K562 (cell line): ENCODE measurements around the gene ABHD4. TPM values are rescaled to one million over a fixed set of nuclear protein-coding genes. Genes with fewer than 3 reads are reported as not detected.
A peak's percentile ranks its signal among the peaks of the same experiment; 100 is the strongest.

Source experiments
- ATAC-seq: fragments of 200-7000 bp; cut with Tn5 transposase; 3 replicates; pipeline ENCODE4 v1.9.1; 2020; ENCODE audit warnings: moderate library complexity
- BruUV-seq: library from RNA; stranded (reverse); fragments of 400-500 nt; replicated peaks from 2 replicates; lab custom pipeline; 2021; lab: Mats Ljungman, UMichigan
- CTCF ChIA-PET: fragments of 300-600 bp; formaldehyde crosslinking; extraction: SDS; loops from one replicate; lab custom pipeline; 2021; ENCODE audit warnings: low intra/inter-chr PET ratio; lab: Yijun Ruan, JAX
- POLR2A ChIA-PET: fragments of 300-600, 350-650 bp; sonication (Branson Sonifier 250); formaldehyde crosslinking; extraction: SDS; loops from one replicate; lab custom pipeline; 2021; ENCODE audit warnings: antibody characterized with exemption, inconsistent platforms; lab: Yijun Ruan, JAX
- DNase-seq, 4 experiments: peaks; one replicate each; pipeline versions ENCODE4 v3.0.0 to v3.0.0-alpha.2; 2011 to 2018; ENCODE audit warnings: low spot score in 3 of 4, mixed read lengths in 3 of 4; ENCODE audit errors: extremely low read depth in 1 of 4
- FAIRE-seq: peaks from 2 replicates; lab custom pipeline; 2011; peaks lifted over from hg19 to GRCh38; lab: Jason Lieb, UNC
- H2AFZ ChIP-seq: 2 replicates; pipeline ENCODE4 v1.6.0; 2011; ENCODE audit warnings: low read depth, low read length, control low read depth, inconsistent platforms
- H3K27ac ChIP-seq: fragments of 200-600 bp; 3 replicates; pipeline ENCODE4 v1.8.0; 2011; ENCODE audit warnings: low read depth, mild to moderate bottlenecking, control low read depth, inconsistent platforms, low read length, moderate library complexity, mixed read lengths; ENCODE audit errors: extremely low read depth
- H3K27me3 ChIP-seq, 2 experiments: fragments of 300-600 bp in 1 of 2; 2 replicates in 1 of 2; 3 replicates in 1 of 2; pipeline versions ENCODE4 v1.6.0 to v1.8.0; 2011; ENCODE audit warnings: inconsistent platforms in 2 of 2, low read length in 2 of 2, mild to moderate bottlenecking in 1 of 2, mixed read lengths in 1 of 2, moderate library complexity in 1 of 2; ENCODE audit not compliant: control insufficient read depth in 2 of 2, insufficient read depth in 2 of 2
- H3K36me3 ChIP-seq: fragments of 300-600 bp; 3 replicates; pipeline ENCODE4 v1.8.0; 2011; ENCODE audit warnings: mild to moderate bottlenecking, low read length, inconsistent platforms; ENCODE audit not compliant: control insufficient read depth, insufficient read depth
- H3K4me1 ChIP-seq, 2 experiments: fragments of 200-600 bp in 1 of 2; replicated peaks in 1 of 2; 2 replicates in 1 of 2; 3 replicates in 1 of 2; pipeline versions ENCODE4 v1.5.1 to v1.8.0; 2011; ENCODE audit warnings: inconsistent platforms in 2 of 2, low read length in 2 of 2, mild to moderate bottlenecking in 1 of 2, mixed read lengths in 1 of 2, moderate library complexity in 1 of 2; ENCODE audit not compliant: control insufficient read depth in 2 of 2, insufficient read depth in 2 of 2
- H3K4me2 ChIP-seq: 2 replicates; pipeline ENCODE4 v1.6.1; 2011; ENCODE audit warnings: low read length, control low read depth, inconsistent platforms, mixed read lengths; ENCODE audit not compliant: insufficient read depth
- H3K4me3 ChIP-seq: fragments of 200-600 bp; sonication (generic), shearing (Covaris generic); 2 replicates; pipeline ENCODE4 v1.5.1; 2016; ENCODE audit warnings: control low read depth, inconsistent platforms
- H3K79me2 ChIP-seq: fragments of 200-600 bp; 3 replicates; pipeline ENCODE4 v1.8.0; 2011; ENCODE audit warnings: low read length, inconsistent platforms; ENCODE audit not compliant: control insufficient read depth, insufficient read depth
- H3K9ac ChIP-seq, 2 experiments: 2 replicates each; pipeline versions ENCODE4 v1.6.0 to v1.6.1; 2011; ENCODE audit warnings: low read depth in 2 of 2, low read length in 2 of 2, control low read depth in 1 of 2, inconsistent platforms in 1 of 2, mild to moderate bottlenecking in 1 of 2, mixed read lengths in 1 of 2; ENCODE audit not compliant: insufficient read depth in 1 of 2
- H3K9me1 ChIP-seq: one replicate; pipeline ENCODE4 v1.6.0; 2011; ENCODE audit warnings: inconsistent platforms, mild to moderate bottlenecking, low read length, moderate library complexity; ENCODE audit not compliant: control insufficient read depth, insufficient read depth
- H3K9me3 ChIP-seq: replicated peaks from 2 replicates; pipeline ENCODE4 v1.5.1; 2011; ENCODE audit warnings: low read depth, low read length, inconsistent platforms; ENCODE audit not compliant: control insufficient read depth, insufficient read depth
- H4K20me1 ChIP-seq: replicated peaks from 2 replicates; pipeline ENCODE4 v1.6.1; 2011; ENCODE audit warnings: low read length, inconsistent platforms, mixed read lengths; ENCODE audit not compliant: control insufficient read depth, insufficient read depth
- C11orf30 ChIP-seq: fragments of 450-650 bp; IDR thresholded peaks from 2 replicates; pipeline ENCODE4 v1.6.1; 2016; ENCODE audit warnings: low read depth, mild to moderate bottlenecking
- PREB ChIP-seq: sonication (generic); formaldehyde crosslinking; IDR thresholded peaks from 2 replicates; pipeline ENCODE4 v1.8.1; 2023; ENCODE audit warnings: mild to moderate bottlenecking, missing genetic modification reagents
- RFX7 ChIP-seq: fragments of 250-450 bp; sonication (Bioruptor Pico); IDR thresholded peaks from 2 replicates; pipeline ENCODE4 v1.5.1; 2021; ENCODE audit warnings: mild to moderate bottlenecking
- STAT6 ChIP-seq: sonication (generic); formaldehyde crosslinking; IDR thresholded peaks from 2 replicates; pipeline ENCODE4 v1.8.1; 2023; ENCODE audit warnings: mild to moderate bottlenecking, missing genetic modification reagents
- TAL1 ChIP-seq: fragments of 450-650 bp; IDR thresholded peaks from 2 replicates; pipeline ENCODE4 v1.6.1; 2016; ENCODE audit warnings: mild to moderate bottlenecking
- WGBS: fragments of 100-300 bp; shearing (Covaris generic); methylation state at CpG from one replicate; pipeline ENCODE4 v1.1.6; 2016; ENCODE audit warnings: low coverage, mixed read lengths; ENCODE audit not compliant: insufficient coverage; ENCODE audit errors: missing lambda C conversion rate; 5-methylcytosine and 5-hydroxymethylcytosine counted together
- in situ Hi-C: fragments of 300-500 bp; cut with MboI; formaldehyde crosslinking; loops from 4 replicates; pipeline ENCODE4 v1.15.0; 2018; ENCODE audit warnings: inconsistent platforms, mixed read lengths
- intact Hi-C: fragments of 100-400 bp; cut with micrococcal nuclease; formaldehyde crosslinking; loops from 2 replicates; pipeline ENCODE4 v1.14.2; 2022
- polyA plus RNA-seq, 8 experiments: library from polyadenylated mRNA; depleted of rRNA in 4 of 8; stranded (reverse) in 5 of 8; unstranded in 3 of 8; fragments of >200 nt; fragmentation: Nextera tagmentation in 2 of 8; fragmentation: Illumina TruSeq in 1 of 8; extraction: Ambion mirVana in 2 of 8; extraction: Trizol in 1 of 8; gene quantifications; 2 replicates each; pipeline versions ENCODE4 v1.2.1 to v1.2.3, GENCODE V29; 2011 to 2014; ENCODE audit warnings: inconsistent platforms in 1 of 8, missing spikeins in 1 of 8
- total RNA-seq, 7 experiments: library from RNA; depleted of rRNA in 6 of 7; stranded (reverse); fragments of >200 nt in 6 of 7; fragmentation: Illumina TruSeq in 2 of 7; extraction: Trizol in 2 of 7; gene quantifications; 2 replicates each; pipeline versions ENCODE4 v1.2.1 to v1.2.3, GENCODE V29; 2011 to 2021; ENCODE audit warnings: low replicate concordance in 1 of 7

ABHD4 gene
- total and polyA plus RNA-seq, 9 of the 15 experiments (the other 6 are each of a cell fraction or from before 2014, with no cell fraction given): 3.6 to 12.0 (median 7.2) TPM

- no peak for DNase-seq
- H3K4me3 ChIP-seq: no peak overlapping the region
- H4K20me1 ChIP-seq: 0 out of 2 replicates have a peak, but pooled peaks cover 5% of the 10 kb centered on the region
- intact Hi-C loops: no loop called here
- TF ChIP-seq TAL1: no peak
- TF ChIP-seq STAT6 (CRISPR knock-in tag): no peak
- peak; percentile 22; the same call in 1 of the 2 replicates for TF ChIP-seq C11orf30
- TF ChIP-seq RFX7 (CRISPR knock-in tag): no peak
- TF ChIP-seq PREB (CRISPR knock-in tag): no peak
- TF ChIP-seq, all 486 proteins: peak for 1
- POLR2A ChIA-PET: interaction anchor here (0.7 kb wide), 1 partner anchor 18 kb away, joined by 3 read pairs; no protein-coding TSS in a partner anchor
- CTCF ChIA-PET: no interaction called here
- Histone ChIP-seq H3K9me3 (no peaks in the 10 kb centered on the region), H3K79me2 (peaks cover 33% of the 10 kb centered on the region), H3K4me2 (no peak overlapping the region), H3K36me3 (peaks cover 62% of the 10 kb centered on the region), H3K9me1 (no peaks in the 10 kb centered on the region), H3K4me1 (no peaks in the 10 kb centered on the region), H3K27ac (no peak overlapping the region), H3K9ac (no peak overlapping the region), H3K27me3 (no peaks in the 10 kb centered on the region), H2AFZ (no peak overlapping the region)
- FAIRE-seq: no peak
- in situ Hi-C loops: no loop called here
- no peak for ATAC-seq
- WGBS: 71% methylated on average over 1 of the region's 1 CpG
- no TSS peak for BruUV-seq
These were observed 25.5 kb upstream of the ABHD4 start for GRCh38 chr14:22572562-22573058.
